Heart left ventricle (tissue), 16 donors: Measurements from ENCODE around the gene C11orf54. TPM values are rescaled to one million over a fixed set of nuclear protein-coding genes. Genes with fewer than 3 reads are reported as not detected.

Source experiments
- ATAC-seq, 4 donors: fragments of 200-7000 bp; cut with Tn5 transposase; one replicate each; pipeline ENCODE4 v1.9.1; 2020 to 2022; ENCODE audit warnings: moderate library complexity in 4 of 4, mild to moderate bottlenecking in 3 of 4, moderate number of reproducible peaks in 1 of 4
- DNase-seq, 5 donors: peaks; one replicate each; pipeline ENCODE4 v3.0.0-alpha.2; 2020
- H3K27ac ChIP-seq, 12 donors: fragments of 200-600 bp; sonication (generic) in 4 of 12; one replicate each; pipeline versions ENCODE4 v1.5.0 to v1.8.0; 2016 to 2022; ENCODE audit warnings: mild to moderate bottlenecking in 2 of 12
- H3K27me3 ChIP-seq, 9 donors: fragments of 200-600 bp; sonication (generic) in 2 of 9; one replicate each; pipeline versions ENCODE4 v1.5.1 to v1.8.0; 2016 to 2022; ENCODE audit warnings: mild to moderate bottlenecking in 3 of 9
- H3K36me3 ChIP-seq, 9 donors: fragments of 200-600 bp; sonication (generic) in 2 of 9; one replicate each; pipeline versions ENCODE4 v1.5.0 to v1.8.0; 2018 to 2022; ENCODE audit warnings: mild to moderate bottlenecking in 2 of 9
- H3K4me1 ChIP-seq, 12 donors: fragments of 200-600 bp; sonication (generic) in 4 of 12; one replicate each; pipeline versions ENCODE4 v1.5.0 to v1.8.0; 2016 to 2022; ENCODE audit warnings: mild to moderate bottlenecking in 3 of 12
- H3K4me3 ChIP-seq, 12 donors: fragments of 200-600 bp; sonication (generic) in 4 of 12; one replicate each; pipeline versions ENCODE4 v1.5.0 to v1.8.0; 2017 to 2022; ENCODE audit warnings: mild to moderate bottlenecking in 9 of 12, moderate library complexity in 4 of 12
- H3K9me3 ChIP-seq, 12 donors: fragments of 200-600 bp; sonication (generic) in 4 of 12; one replicate each; pipeline versions ENCODE4 v1.5.0 to v1.8.0; 2016 to 2022; ENCODE audit warnings: mild to moderate bottlenecking in 1 of 12
- POLR2A ChIP-seq, 2 donors: fragments of 450-650 bp; IDR thresholded peaks; one replicate each; pipeline ENCODE4 v1.6.1; 2017; ENCODE audit warnings: antibody characterized with exemption in 2 of 2, mild to moderate bottlenecking in 2 of 2, moderate library complexity in 2 of 2
- WGBS, 4 donors: extraction: QIAGEN DNeasy Blood & Tissue Kit in 2 of 4; methylation state at CpG; one replicate each; pipeline versions ENCODE4 v1.1.5 to v1.1.7; 2013 to 2018; 5-methylcytosine and 5-hydroxymethylcytosine counted together
- intact Hi-C, 10 donors: fragments of 100-400 bp; cut with DNase I; formaldehyde crosslinking; loops; one replicate each; pipeline versions ENCODE4 v1.11.1 to v1.14.2; 2022
- polyA plus RNA-seq, 2 donors: library from polyadenylated mRNA; stranded (reverse); fragments of 200-250 nt; gene quantifications; one replicate each; pipeline ENCODE4 v1.2.3, GENCODE V29; 2013
- total RNA-seq, 9 donors: library from RNA; depleted of rRNA in 2 of 9; stranded (reverse); fragments of >200 nt in 2 of 9; fragmentation: NEBNext Ultra II Directional in 3 of 9; extraction: Animal tissue kit (Norgen Biotek cat#: 25700) in 3 of 9; gene quantifications; one replicate each; pipeline versions ENCODE4 v1.1.0 to v1.2.4, GENCODE V29; 2016 to 2023
- TF ChIP-seq, protein P1 (sequence below), 12 donors: fragments of 200-600 bp; sonication (generic) in 4 of 12; IDR thresholded peaks; one replicate each; pipeline versions ENCODE4 v1.5.0 to v1.8.0; 2018 to 2022; ENCODE audit warnings: antibody characterized with exemption in 12 of 12, mild to moderate bottlenecking in 5 of 12
- donor health status: ischemic (EF 13 %, LVEDD 7.1; RV severe dilation, severe dysfunction).
- donor health status: healthy with polysubstance abuse.
- donor health status: DM: no; HTN: yes; CAD: no.
- donor health status: DM: no; HTN: no; CAD: no.
- donor health status: ischemic (EF 25% LVEDD 6.9; RV normal size, moderate dysfunction).
- donor health status: ischemic (EF 25% LVEDD 5.7; RV mildly dilated, moderate dysfunction).
- donor health status: healthy.
- donor health status: DM: yes; HTN: yes; CAD: no.
- donor health status: ischemic (EF 35%, LVEDD 5.7; RV mildly dilated, moderate dysfunction).
- donor health status: nonischemic (EF 11% LVEDD 7.7; RV severe dilation, severe dysfunction).
- donor health status: DM: yes; HTN: yes; CAD: no.
- donor health status: PGD.
- donor health status: ischemic (EF 29% LVEDD 5.4; RV normal size, mild dysfunction).
- donor health status: nonischemic (EF 23%, LVEDD 6.1; RV moderate dilation, normal function).

The C11orf54 gene
- total and polyA plus RNA-seq, 11 donors, result 17.2 to 46.2 (median 26.0) TPM

DNA sequence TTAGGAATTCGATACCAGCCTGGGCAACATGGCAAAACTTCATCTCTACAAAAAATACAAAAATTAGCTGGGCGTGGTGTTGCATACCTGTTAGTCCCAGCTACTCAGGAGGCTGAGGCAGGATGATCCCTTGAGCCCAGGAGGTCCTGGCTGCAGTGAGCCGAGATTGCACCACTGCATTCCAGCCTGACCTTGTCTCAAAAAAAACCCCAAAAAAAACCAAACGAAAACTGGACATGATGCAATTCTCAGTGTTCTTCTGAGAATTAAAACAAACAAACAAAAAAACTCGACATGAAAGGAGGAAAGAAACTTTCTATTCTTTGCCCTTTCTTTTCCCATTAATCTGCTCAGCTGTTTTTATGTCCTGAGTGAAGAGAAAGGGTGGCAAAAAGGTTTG, 50.0 kb downstream of the C11orf54 start:
- no peak for TF ChIP-seq POLR2A (IDR thresholded peaks at IDR 0.05)
- TF ChIP-seq, protein P1, sequence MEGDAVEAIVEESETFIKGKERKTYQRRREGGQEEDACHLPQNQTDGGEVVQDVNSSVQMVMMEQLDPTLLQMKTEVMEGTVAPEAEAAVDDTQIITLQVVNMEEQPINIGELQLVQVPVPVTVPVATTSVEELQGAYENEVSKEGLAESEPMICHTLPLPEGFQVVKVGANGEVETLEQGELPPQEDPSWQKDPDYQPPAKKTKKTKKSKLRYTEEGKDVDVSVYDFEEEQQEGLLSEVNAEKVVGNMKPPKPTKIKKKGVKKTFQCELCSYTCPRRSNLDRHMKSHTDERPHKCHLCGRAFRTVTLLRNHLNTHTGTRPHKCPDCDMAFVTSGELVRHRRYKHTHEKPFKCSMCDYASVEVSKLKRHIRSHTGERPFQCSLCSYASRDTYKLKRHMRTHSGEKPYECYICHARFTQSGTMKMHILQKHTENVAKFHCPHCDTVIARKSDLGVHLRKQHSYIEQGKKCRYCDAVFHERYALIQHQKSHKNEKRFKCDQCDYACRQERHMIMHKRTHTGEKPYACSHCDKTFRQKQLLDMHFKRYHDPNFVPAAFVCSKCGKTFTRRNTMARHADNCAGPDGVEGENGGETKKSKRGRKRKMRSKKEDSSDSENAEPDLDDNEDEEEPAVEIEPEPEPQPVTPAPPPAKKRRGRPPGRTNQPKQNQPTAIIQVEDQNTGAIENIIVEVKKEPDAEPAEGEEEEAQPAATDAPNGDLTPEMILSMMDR (IDR thresholded peaks at IDR 0.05), result no peak
- H3K36me3 ChIP-seq, result peaks cover 5 to 94% (median 85%) of the 10 kb centered on the region in 9 donors
- intact Hi-C loops, result loop anchor here in 2 of 10 donors (5.0 to 10.0 kb wide), 2 partner anchors 59 to 117 kb away; no protein-coding TSS in a partner anchor
- no peak overlapping the region for H3K27ac ChIP-seq
- peaks cover 0 to 18% (median 9%) of the 10 kb centered on the region in 12 donors for H3K4me1 ChIP-seq
- no peak for ATAC-seq
- H3K27me3 ChIP-seq, result no peaks in the 10 kb centered on the region
- H3K9me3 ChIP-seq, result no peaks in the 10 kb centered on the region
- 82 to 92% (median 83%) methylated on average over 5 of the region's 5 CpGs for WGBS, 4 donors
- no peak for DNase-seq
- H3K4me3 ChIP-seq, result no peak overlapping the region

DNA sequence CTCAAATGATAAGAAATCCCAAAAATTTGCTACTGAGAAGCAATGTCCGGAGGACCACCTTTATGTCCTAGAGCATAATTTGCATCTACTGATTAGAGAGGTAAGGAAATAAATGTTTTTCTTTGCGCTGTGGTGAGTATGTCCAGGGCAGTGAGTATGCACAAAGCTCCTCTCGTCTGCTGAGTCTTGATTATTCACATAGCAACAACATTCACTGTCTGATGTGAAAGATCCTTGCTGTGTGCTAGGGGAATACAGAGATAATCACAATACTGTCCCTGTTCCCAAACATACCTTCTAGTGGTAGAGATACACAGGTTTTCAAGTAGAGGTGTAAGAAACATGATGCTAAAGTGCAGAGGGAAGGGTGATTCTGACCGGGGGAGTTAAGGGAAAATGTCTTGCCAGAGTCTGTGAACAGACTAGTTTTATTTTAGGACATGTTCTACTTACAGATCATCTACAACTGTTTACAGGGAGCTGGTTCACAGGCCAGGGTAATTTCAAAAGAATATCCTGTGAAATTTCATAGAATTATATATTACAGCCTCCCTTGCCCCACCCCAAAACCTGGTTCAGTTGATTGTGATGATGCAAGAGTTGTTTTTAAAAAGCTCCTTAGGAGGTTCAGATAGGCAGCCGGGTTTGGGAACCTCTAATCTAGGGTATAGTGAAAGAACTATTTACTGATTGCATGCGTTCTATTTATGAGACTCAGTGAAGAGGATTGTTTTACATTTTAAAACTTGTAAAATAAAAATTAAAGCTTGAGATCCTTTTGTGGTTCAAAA, 55.2 kb downstream of the C11orf54 start:
- DNase-seq (no peak), ATAC-seq (peak in 2 of 4 donors; percentile 34 to 45)
- 68 to 81% (median 74%) methylated on average over 6 of the region's 6 CpGs for WGBS, 4 donors
- Histone ChIP-seq H3K4me1 (peaks cover 0 to 10% (median 0%) of the 10 kb centered on the region in 12 donors), H3K27me3 (no peaks in the 10 kb centered on the region), H3K36me3 (peaks cover 0 to 100% (median 100%) of the 10 kb centered on the region in 9 donors), H3K9me3 (no peaks in the 10 kb centered on the region), H3K27ac (peak overlapping the region in 1 of 12 donors; percentile 4), H3K4me3 (no peak overlapping the region)
- TF ChIP-seq, protein P1 (IDR thresholded peaks at IDR 0.05), result no peak
- no peak for TF ChIP-seq POLR2A (IDR thresholded peaks at IDR 0.05)
- intact Hi-C loops, result loop anchor here in 1 of 10 donors (5.0 to 10.0 kb wide), 2 partner anchors 39 to 122 kb away; no protein-coding TSS in a partner anchor

DNA sequence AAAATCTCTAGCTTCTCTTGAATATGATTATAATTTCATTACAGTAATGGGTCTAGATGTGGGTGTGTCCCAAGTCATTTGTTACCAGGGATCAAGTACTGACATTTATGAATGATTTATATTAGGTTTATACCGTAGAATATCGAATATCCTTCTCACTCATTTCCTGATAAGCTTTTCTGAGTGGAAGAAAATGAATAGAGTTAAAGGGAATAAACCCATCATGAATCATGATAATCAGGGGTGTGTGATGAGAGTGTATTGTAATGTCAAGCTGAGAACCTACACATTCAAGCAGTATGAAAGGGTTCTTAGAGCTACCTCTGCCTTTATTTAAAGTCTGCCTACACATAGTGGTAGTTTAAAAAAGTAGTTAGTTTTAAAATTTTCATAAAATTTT, 59.9 kb downstream of the C11orf54 start:
- Histone ChIP-seq H3K9me3 (no peaks in the 10 kb centered on the region), H3K36me3 (peaks cover 0 to 100% (median 99%) of the 10 kb centered on the region in 9 donors), H3K27ac (no peak overlapping the region), H3K4me3 (no peak overlapping the region), H3K27me3 (no peaks in the 10 kb centered on the region), H3K4me1 (peaks cover 0 to 8% (median 0%) of the 10 kb centered on the region in 12 donors)
- DNase-seq (no peak), ATAC-seq (no peak)
- 79 to 88% (median 84%) methylated on average over 2 of the region's 2 CpGs for WGBS, 4 donors
- intact Hi-C loops, result no loop called here
- TF ChIP-seq, protein P1 (IDR thresholded peaks at IDR 0.05), result no peak
- no peak for TF ChIP-seq POLR2A (IDR thresholded peaks at IDR 0.05)

DNA sequence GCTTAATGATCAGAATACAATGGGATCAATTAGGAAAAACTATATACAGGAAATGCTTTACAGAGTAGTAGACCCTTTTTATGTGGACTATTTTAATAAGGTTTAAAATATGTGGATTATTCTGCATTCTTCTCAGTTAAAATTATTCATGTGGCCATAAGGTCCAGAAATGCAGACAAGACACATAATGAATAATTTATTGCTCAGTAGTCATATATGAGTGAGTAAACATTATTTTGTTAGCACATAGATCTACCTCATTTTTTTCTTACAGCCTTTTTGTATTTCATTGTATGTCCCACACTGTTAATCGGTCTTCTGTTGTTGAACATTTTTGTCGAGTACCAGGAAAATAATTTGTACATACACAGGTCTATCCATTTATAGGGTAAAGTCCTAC, 63.4 kb downstream of the C11orf54 start:
- ATAC-seq, result no peak
- no peak for TF ChIP-seq POLR2A (IDR thresholded peaks at IDR 0.05)
- TF ChIP-seq, protein P1 (IDR thresholded peaks at IDR 0.05), result no peak

More for the DNA sequence above, 63.4 kb downstream of the C11orf54 start:
- WGBS, 4 donors, result 87 to 99% (median 96%) methylated on average over 2 of the region's 2 CpGs
- Histone ChIP-seq H3K36me3 (peaks cover 0 to 100% (median 99%) of the 10 kb centered on the region in 9 donors), H3K4me3 (no peak overlapping the region), H3K9me3 (no peaks in the 10 kb centered on the region), H3K27ac (no peak overlapping the region), H3K4me1 (no peaks in the 10 kb centered on the region), H3K27me3 (no peaks in the 10 kb centered on the region)
- intact Hi-C loops, result no loop called here
- DNase-seq, result no peak
